Measurements from ENCODE around the gene BAX.
"Not testable (repeated sequence)": the region's sequence is repeated elsewhere in the genome, so short reads cannot be mapped to it uniquely, and the experiment has no call there.

DNA sequence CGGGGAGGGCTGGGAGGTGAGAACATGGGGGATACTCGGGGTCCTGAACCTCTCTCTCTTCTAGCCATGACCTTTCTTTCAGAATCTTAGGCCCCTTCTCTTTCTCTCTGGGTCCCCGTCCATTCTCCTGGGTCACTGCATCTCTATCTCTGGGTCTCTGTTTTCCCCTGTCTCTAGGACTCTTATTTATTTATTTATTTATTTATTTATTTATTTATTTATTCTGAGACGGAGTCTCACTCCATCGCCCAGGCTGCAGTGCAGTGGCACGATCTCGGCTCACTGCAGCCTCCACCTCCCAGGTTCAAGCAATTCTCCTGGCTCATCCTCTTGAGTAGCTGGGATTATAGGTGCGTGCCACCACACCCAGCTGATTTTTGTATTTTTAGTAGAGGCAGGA is 35.4 kb upstream of the BAX start:
- TF ChIP-seq POLR2A (IDR thresholded peaks at IDR 0.05; ENCODE audit: low read depth, low read length); RFX5 (IDR thresholded peaks at IDR 0.05; ENCODE audit: low read depth, low read length); CTCF (conservative IDR thresholded peaks at IDR 0.05; ENCODE audit: low read depth, low read length); ELK1 (IDR thresholded peaks at IDR 0.05; ENCODE audit: borderline replicate concordance, low read depth, low read length); RAD21 (IDR thresholded peaks at IDR 0.05; ENCODE audit: low read length); MAZ (IDR thresholded peaks at IDR 0.05; ENCODE audit: borderline replicate concordance, low read depth, low read length); CEBPB (IDR thresholded peaks at IDR 0.05; ENCODE audit: low read depth, low read length): not testable (repeated sequence)

Data from IMR-90 (cell line).